IMR-90 (cell line): ENCODE data around the gene TBCD. TPM values are rescaled to one million over a fixed set of nuclear protein-coding genes. Genes with fewer than 3 reads are reported as not detected.

Experiments used
- ATAC-seq: fragments of 200-7000 bp; cut with Tn5 transposase; 2 replicates; pipeline ENCODE4 v1.9.1; 2020; ENCODE audit warnings: low read depth, mild to moderate bottlenecking, moderate library complexity
- BruUV-seq: library from RNA; stranded (reverse); fragments of 400-500 nt; replicated peaks from 2 replicates; lab custom pipeline; 2021; lab: Mats Ljungman, UMichigan
- CTCF ChIA-PET: fragments of 300-600 bp; formaldehyde crosslinking; extraction: SDS; loops from one replicate; lab custom pipeline; 2021; ENCODE audit warnings: antibody characterized with exemption; lab: Yijun Ruan, JAX
- POLR2A ChIA-PET: fragments of 300-600 bp; sonication (Branson Sonifier 250); formaldehyde crosslinking; loops from one replicate; lab custom pipeline; 2022; ENCODE audit warnings: antibody characterized with exemption; ENCODE audit not compliant: unreplicated experiment; lab: Charles Lee
- DNase-seq: peaks from one replicate; pipeline ENCODE4 v3.0.0; 2013
- H2AFZ ChIP-seq: replicated peaks from 2 replicates; pipeline ENCODE3; 2013; ENCODE audit warnings: low read length, mild to moderate bottlenecking; ENCODE audit not compliant: poor library complexity
- H2AK5ac ChIP-seq: 2 replicates; pipeline ENCODE4 v1.6.1; 2013; ENCODE audit warnings: low read depth, low read length, inconsistent platforms
- H2AK9ac ChIP-seq: replicated peaks from 2 replicates; pipeline ENCODE3; 2013; ENCODE audit warnings: mild to moderate bottlenecking, low read depth, low read length, moderate library complexity; ENCODE audit not compliant: poor library complexity
- H2BK120ac ChIP-seq: 2 replicates; pipeline ENCODE4 v1.6.1; 2013; ENCODE audit warnings: low read depth, low read length, inconsistent platforms
- H2BK15ac ChIP-seq: 3 replicates; pipeline ENCODE4 v1.6.1; 2013; ENCODE audit warnings: low read depth, low read length, inconsistent platforms
- H2BK20ac ChIP-seq: 2 replicates; pipeline ENCODE4 v1.6.1; 2013; ENCODE audit warnings: low read depth, mild to moderate bottlenecking, inconsistent platforms, low read length, moderate library complexity
- H2BK5ac ChIP-seq: 2 replicates; pipeline ENCODE4 v1.6.1; 2013; ENCODE audit warnings: mild to moderate bottlenecking, low read depth, low read length, inconsistent platforms; ENCODE audit not compliant: poor library complexity, severe bottlenecking
- H3K14ac ChIP-seq: replicated peaks from 2 replicates; pipeline ENCODE4 v1.6.1; 2013; ENCODE audit warnings: low read depth, low read length, inconsistent platforms
- H3K18ac ChIP-seq: 2 replicates; pipeline ENCODE4 v1.6.1; 2013; ENCODE audit warnings: low read depth, low read length, control low read depth
- H3K23ac ChIP-seq: 2 replicates; pipeline ENCODE4 v1.6.1; 2013; ENCODE audit warnings: low read depth, low read length, inconsistent platforms
- H3K27ac ChIP-seq: 2 replicates; pipeline ENCODE4 v1.5.1; 2013; ENCODE audit warnings: mild to moderate bottlenecking, control low read depth, low read length; ENCODE audit not compliant: insufficient read depth
- H3K27me3 ChIP-seq: 2 replicates; pipeline ENCODE4 v1.6.1; 2013; ENCODE audit warnings: low read length; ENCODE audit not compliant: control insufficient read depth, insufficient read depth
- H3K36me3 ChIP-seq: 2 replicates; pipeline ENCODE4 v1.6.1; 2013; ENCODE audit warnings: low read length, mixed read lengths; ENCODE audit not compliant: control insufficient read depth, insufficient read depth
- H3K4ac ChIP-seq: 2 replicates; pipeline ENCODE4 v1.6.1; 2013; ENCODE audit warnings: low read depth, low read length, inconsistent platforms
- H3K4me1 ChIP-seq: 2 replicates; pipeline ENCODE4 v1.6.1; 2013; ENCODE audit warnings: low read length, mixed read lengths; ENCODE audit not compliant: control insufficient read depth, insufficient read depth
- H3K4me2 ChIP-seq: 2 replicates; pipeline ENCODE4 v1.6.1; 2013; ENCODE audit warnings: low read depth, mild to moderate bottlenecking, control low read depth, low read length, moderate library complexity
- H3K4me3 ChIP-seq: 2 replicates; pipeline ENCODE4 v1.5.1; 2013; ENCODE audit warnings: low read depth, mild to moderate bottlenecking, control low read depth, low read length, moderate library complexity; ENCODE audit not compliant: insufficient read depth
- H3K56ac ChIP-seq: 2 replicates; pipeline ENCODE4 v1.6.1; 2013; ENCODE audit warnings: low read length, inconsistent platforms; ENCODE audit not compliant: insufficient read depth; ENCODE audit errors: extremely low read depth
- H3K79me1 ChIP-seq, 2 experiments: 2 replicates each; pipeline ENCODE4 v1.6.1; 2013; ENCODE audit warnings: low read length in 2 of 2, inconsistent platforms in 1 of 2, low read depth in 1 of 2
- H3K9ac ChIP-seq: 2 replicates; pipeline ENCODE4 v1.6.1; 2013; ENCODE audit warnings: low read depth, low read length, control low read depth
- H3K9me1 ChIP-seq: 2 replicates; pipeline ENCODE4 v1.6.1; 2013; ENCODE audit warnings: low read length, inconsistent platforms; ENCODE audit not compliant: insufficient read depth
- H3K9me3 ChIP-seq: 2 replicates; pipeline ENCODE4 v1.6.1; 2013; ENCODE audit warnings: low read length; ENCODE audit not compliant: control insufficient read depth, insufficient read depth
- H4K20me1 ChIP-seq: 2 replicates; pipeline ENCODE4 v1.6.1; 2013; ENCODE audit warnings: low read length, inconsistent platforms; ENCODE audit not compliant: insufficient read depth
- H4K5ac ChIP-seq: 2 replicates; pipeline ENCODE4 v1.6.1; 2013; ENCODE audit warnings: mild to moderate bottlenecking, low read depth, low read length, control low read depth
- H4K8ac ChIP-seq, 2 experiments: 2 replicates each; pipeline ENCODE4 v1.6.1; 2013; ENCODE audit warnings: low read depth in 2 of 2, low read length in 2 of 2, control low read depth in 1 of 2, inconsistent platforms in 1 of 2
- H4K91ac ChIP-seq: 2 replicates; pipeline ENCODE4 v1.6.1; 2013; ENCODE audit warnings: low read depth, low read length, inconsistent platforms; ENCODE audit not compliant: insufficient read depth
- BHLHE40 ChIP-seq: fragments of 150-350 bp; IDR thresholded peaks from 2 replicates; pipeline ENCODE4 v1.6.1; 2016; ENCODE audit warnings: mild to moderate bottlenecking, low read depth, low read length
- CEBPB ChIP-seq: IDR thresholded peaks from 2 replicates; pipeline ENCODE4 v1.6.1; 2012; ENCODE audit warnings: low read depth, low read length, improper control_type of control experiment
- CHD1 ChIP-seq: IDR thresholded peaks from 2 replicates; pipeline ENCODE4 v1.6.1; 2012; ENCODE audit warnings: low read depth, low read length, improper control_type of control experiment
- CTCF ChIP-seq: conservative IDR thresholded peaks from 2 replicates; pipeline ENCODE4 v1.5.1; 2012; ENCODE audit warnings: mild to moderate bottlenecking, low read depth, low read length, improper control_type of control experiment
- FOS ChIP-seq: fragments of 150-350 bp; IDR thresholded peaks from 2 replicates; pipeline ENCODE4 v1.6.1; 2016; ENCODE audit warnings: low read depth, low read length
- MAFK ChIP-seq: IDR thresholded peaks from 2 replicates; pipeline ENCODE4 v1.6.1; 2012; ENCODE audit warnings: low read depth, low read length, improper control_type of control experiment
- MAZ ChIP-seq: IDR thresholded peaks from 2 replicates; pipeline ENCODE4 v1.6.1; 2012; ENCODE audit warnings: low read depth, mild to moderate bottlenecking, low read length, improper control_type of control experiment, moderate library complexity, borderline replicate concordance
- MXI1 ChIP-seq: IDR thresholded peaks from 2 replicates; pipeline ENCODE4 v1.6.1; 2012; ENCODE audit warnings: low read depth, mild to moderate bottlenecking, low read length, moderate library complexity, borderline replicate concordance
- NFE2L2 ChIP-seq: fragments of 150-350 bp; IDR thresholded peaks from 2 replicates; pipeline ENCODE4 v1.6.1; 2016; ENCODE audit warnings: low read depth, mild to moderate bottlenecking, low read length
- POLR2A ChIP-seq: IDR thresholded peaks from 2 replicates; pipeline ENCODE4 v1.6.1; 2012; ENCODE audit warnings: mild to moderate bottlenecking, low read depth, low read length
- RAD21 ChIP-seq: IDR thresholded peaks from 2 replicates; pipeline ENCODE4 v1.6.1; 2012; ENCODE audit warnings: low read length, improper control_type of control experiment
- RCOR1 ChIP-seq: IDR thresholded peaks from 2 replicates; pipeline ENCODE4 v1.6.1; 2012; ENCODE audit warnings: mild to moderate bottlenecking, low read length, improper control_type of control experiment; ENCODE audit not compliant: insufficient replicate concordance
- RFX5 ChIP-seq: IDR thresholded peaks from 2 replicates; pipeline ENCODE4 v1.8.0; 2012; ENCODE audit warnings: low read depth, mild to moderate bottlenecking, low read length, moderate library complexity
- SMC3 ChIP-seq: fragments of 150-350 bp; IDR thresholded peaks from 2 replicates; pipeline ENCODE4 v1.6.1; 2016; ENCODE audit warnings: low read depth, mild to moderate bottlenecking, antibody characterized with exemption, low read length, moderate library complexity
- WGBS, 2 experiments: methylation state at CpG; one replicate each; pipeline versions ENCODE4 v1.1.5 to v1.1.7; 2013; ENCODE audit warnings: missing lambda C conversion rate in 2 of 2; ENCODE audit not compliant: insufficient read length in 1 of 2; ENCODE audit errors: extremely low coverage in 2 of 2; 5-methylcytosine and 5-hydroxymethylcytosine counted together
- dilution Hi-C: fragments of 300-500 bp; cut with HindIII; formaldehyde crosslinking; loops from one replicate; pipeline ENCODE4 v1.14.3; 2018; ENCODE audit warnings: low sequenced_read_pairs; ENCODE audit not compliant: unreplicated experiment
- in situ Hi-C: fragments of 300-500 bp; cut with MboI; formaldehyde crosslinking; loops from 3 replicates; pipeline ENCODE4 v1.14.3; 2019; ENCODE audit warnings: low sequenced_read_pairs, inconsistent platforms, mixed read lengths
- intact Hi-C: fragments of 100-400 bp; cut with micrococcal nuclease; formaldehyde crosslinking; loops from 2 replicates; pipeline ENCODE4 v1.10.0; 2022
- polyA plus RNA-seq, 3 experiments: library from polyadenylated mRNA; depleted of rRNA; stranded (reverse); fragments of >200 nt; gene quantifications; 2 replicates each; pipeline ENCODE4 v1.2.3, GENCODE V29; 2012; ENCODE audit warnings: low replicate concordance in 1 of 3
- total RNA-seq: library from RNA; depleted of rRNA; stranded (reverse); fragments of >200 nt; gene quantifications from 2 replicates; pipeline ENCODE4 v1.2.3, GENCODE V29; 2012
- TF ChIP-seq, protein P1 (sequence below): fragments of 150-350 bp; IDR thresholded peaks from 2 replicates; pipeline ENCODE4 v1.6.1; 2016; ENCODE audit warnings: low read depth, mild to moderate bottlenecking, low read length, moderate library complexity, borderline replicate concordance
- TF ChIP-seq, protein P2 (sequence below): fragments of 150-350 bp; IDR thresholded peaks from 2 replicates; pipeline ENCODE4 v1.6.1; 2017; ENCODE audit warnings: mild to moderate bottlenecking, antibody characterized with exemption, low read length, low read depth

Gene TBCD
- total and polyA plus RNA-seq, 2 of the 4 experiments (the other 2 are of a cell fraction), result 21.9 to 54.5 TPM

GRCh38 chr17:82910770-82911169 is 158.9 kb downstream of the TBCD start:
- Histone ChIP-seq H4K8ac (no peak overlapping the region), H3K9ac (no peak overlapping the region), H3K27ac (no peak overlapping the region), H3K4ac (no peak overlapping the region), H3K36me3 (peaks cover 20% of the 10 kb centered on the region), H3K14ac (no peak overlapping the region), H2BK120ac (no peak overlapping the region), H3K23ac (no peak overlapping the region), H3K79me1 (0 out of 4 replicates have a peak, but pooled peaks cover 0 to 2% of the 10 kb centered on the region in 2 experiments), H3K4me2 (no peak overlapping the region), H2BK5ac (no peak overlapping the region), H3K56ac (no peak overlapping the region), H2AK5ac (no peak overlapping the region), H3K4me1 (no peaks in the 10 kb centered on the region), H4K5ac (no peak overlapping the region), H2BK20ac (no peak overlapping the region), H3K4me3 (no peak overlapping the region), H2BK15ac (no peak overlapping the region), H2AK9ac (no peak overlapping the region), H3K18ac (no peak overlapping the region), H3K9me1 (no peaks in the 10 kb centered on the region; the same call in 1 of the 2 replicates), H4K20me1 (no peaks in the 10 kb centered on the region; the same call in none of the 2 replicates), H2AFZ (no peak overlapping the region), H3K27me3 (no peaks in the 10 kb centered on the region), H3K9me3 (no peaks in the 10 kb centered on the region), H4K91ac (no peak overlapping the region)
- TF ChIP-seq CEBPB (no peak), MAFK (no peak), CTCF (no peak), SMC3 (no peak), MXI1 (no peak), BHLHE40 (no peak), NFE2L2 (no peak), MAZ (no peak), CHD1 (no peak), RAD21 (no peak), RCOR1 (no peak), FOS (no peak), POLR2A (no peak), RFX5 (no peak)
- TF ChIP-seq, protein P1, sequence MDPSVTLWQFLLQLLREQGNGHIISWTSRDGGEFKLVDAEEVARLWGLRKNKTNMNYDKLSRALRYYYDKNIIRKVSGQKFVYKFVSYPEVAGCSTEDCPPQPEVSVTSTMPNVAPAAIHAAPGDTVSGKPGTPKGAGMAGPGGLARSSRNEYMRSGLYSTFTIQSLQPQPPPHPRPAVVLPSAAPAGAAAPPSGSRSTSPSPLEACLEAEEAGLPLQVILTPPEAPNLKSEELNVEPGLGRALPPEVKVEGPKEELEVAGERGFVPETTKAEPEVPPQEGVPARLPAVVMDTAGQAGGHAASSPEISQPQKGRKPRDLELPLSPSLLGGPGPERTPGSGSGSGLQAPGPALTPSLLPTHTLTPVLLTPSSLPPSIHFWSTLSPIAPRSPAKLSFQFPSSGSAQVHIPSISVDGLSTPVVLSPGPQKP, result no peak
- TF ChIP-seq, protein P2, sequence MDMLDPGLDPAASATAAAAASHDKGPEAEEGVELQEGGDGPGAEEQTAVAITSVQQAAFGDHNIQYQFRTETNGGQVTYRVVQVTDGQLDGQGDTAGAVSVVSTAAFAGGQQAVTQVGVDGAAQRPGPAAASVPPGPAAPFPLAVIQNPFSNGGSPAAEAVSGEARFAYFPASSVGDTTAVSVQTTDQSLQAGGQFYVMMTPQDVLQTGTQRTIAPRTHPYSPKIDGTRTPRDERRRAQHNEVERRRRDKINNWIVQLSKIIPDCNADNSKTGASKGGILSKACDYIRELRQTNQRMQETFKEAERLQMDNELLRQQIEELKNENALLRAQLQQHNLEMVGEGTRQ, result no peak
- whole genome bisulfite sequencing, 2 experiments, result no CpG with 5 or more reads among the region's 9 CpGs
- no TSS peak for BruUV-seq
- POLR2A ChIA-PET, result no interaction called here
- DNase-seq, result no peak
- in situ Hi-C loops (no loop called here), dilution Hi-C loops (no loop called here), intact Hi-C loops (no loop called here)
- no peak for ATAC-seq
- CTCF ChIA-PET, result no interaction called here
